GM18508 (cell line): ENCODE results near the gene SORL1.
"Not testable (repeated sequence)": the region's sequence is repeated elsewhere in the genome, so short reads cannot be mapped to it uniquely, and the experiment has no call there.

Experiments
- ATAC-seq: cut with Tn5 transposase; IDR thresholded peaks from one replicate; pipeline ENCODE4 v1.9.1; 2021; ENCODE audit warnings: moderate number of reproducible peaks; ENCODE audit not compliant: insufficient read depth, unreplicated experiment

SORL1 gene

DNA sequence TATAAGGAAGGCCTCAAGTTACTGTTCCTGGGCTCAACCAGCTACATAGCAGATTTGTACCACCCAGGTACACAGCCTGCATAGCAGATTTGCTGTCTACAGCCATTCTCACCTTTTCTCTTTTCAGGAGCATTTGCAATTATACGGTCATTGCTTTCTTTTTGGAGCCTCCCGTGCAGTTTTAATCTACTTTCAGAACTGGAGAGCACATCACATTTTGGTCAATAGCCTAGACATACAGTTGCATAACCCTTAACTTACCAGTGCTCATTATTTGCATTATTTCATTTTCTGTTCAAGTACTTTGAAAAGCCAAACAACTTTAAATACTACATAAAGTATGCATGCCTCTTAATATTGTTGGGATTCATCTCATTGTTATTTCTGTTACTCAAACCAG lies 151.2 kb downstream of the SORL1 start:
- no peak for ATAC-seq

DNA sequence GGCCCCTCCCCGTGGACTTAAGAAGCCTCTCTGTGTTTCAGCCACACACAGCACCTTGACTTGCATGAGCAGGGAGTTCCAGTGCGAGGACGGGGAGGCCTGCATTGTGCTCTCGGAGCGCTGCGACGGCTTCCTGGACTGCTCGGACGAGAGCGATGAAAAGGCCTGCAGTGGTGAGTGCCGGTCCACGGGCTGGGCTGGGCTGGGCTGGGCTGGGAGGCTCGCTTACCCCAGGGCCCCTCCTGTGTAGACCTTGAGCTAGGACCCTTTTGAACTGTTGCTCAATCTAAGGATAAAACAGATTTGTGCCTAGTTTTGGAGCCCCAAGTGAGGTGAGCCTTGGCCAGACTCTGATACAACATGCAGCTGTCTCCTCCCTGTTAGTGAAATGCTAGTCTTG lies 152.0 kb downstream of the SORL1 start:
- no peak for ATAC-seq

- ATAC-seq = no peak
Measured at GRCh38 chr11:121606354-121606753, 154.2 kb downstream of the SORL1 start.

- no peak for ATAC-seq
Measured at GRCh38 chr11:121607341-121607740, 155.2 kb downstream of the SORL1 start.

- ATAC-seq = no peak
Measured at GRCh38 chr11:121608545-121609098, 156.5 kb downstream of the SORL1 start.

- ATAC-seq = no peak
Measured at GRCh38 chr11:121610706-121611105, 158.6 kb downstream of the SORL1 start.

GRCh38 chr11:121611242-121611641 lies 159.1 kb downstream of the SORL1 start:
- no peak for ATAC-seq

GRCh38 chr11:121613724-121614123 lies 161.6 kb downstream of the SORL1 start:
- ATAC-seq = no peak

GRCh38 chr11:121614636-121615240 lies 162.6 kb downstream of the SORL1 start:
- ATAC-seq = no peak

DNA sequence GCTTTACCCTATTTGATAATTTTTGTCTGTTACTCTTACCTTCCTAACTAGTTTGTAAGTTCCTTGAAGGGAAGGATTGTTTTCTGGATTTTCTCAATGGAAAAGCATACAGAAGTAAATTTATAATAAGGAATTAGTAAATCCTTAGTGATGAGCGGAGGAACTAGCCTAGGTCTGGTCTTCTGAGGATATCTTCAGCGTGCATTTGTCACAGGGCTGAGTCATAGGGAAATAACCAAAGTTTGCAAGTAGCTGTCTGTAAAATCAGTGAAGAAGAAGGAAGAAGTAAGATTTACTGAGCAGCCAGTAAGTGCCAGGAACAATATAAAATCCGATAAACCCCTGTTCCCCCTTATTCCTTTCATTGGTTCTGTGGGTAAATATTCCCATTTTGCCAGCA lies 163.4 kb downstream of the SORL1 start:
- no peak for ATAC-seq

DNA sequence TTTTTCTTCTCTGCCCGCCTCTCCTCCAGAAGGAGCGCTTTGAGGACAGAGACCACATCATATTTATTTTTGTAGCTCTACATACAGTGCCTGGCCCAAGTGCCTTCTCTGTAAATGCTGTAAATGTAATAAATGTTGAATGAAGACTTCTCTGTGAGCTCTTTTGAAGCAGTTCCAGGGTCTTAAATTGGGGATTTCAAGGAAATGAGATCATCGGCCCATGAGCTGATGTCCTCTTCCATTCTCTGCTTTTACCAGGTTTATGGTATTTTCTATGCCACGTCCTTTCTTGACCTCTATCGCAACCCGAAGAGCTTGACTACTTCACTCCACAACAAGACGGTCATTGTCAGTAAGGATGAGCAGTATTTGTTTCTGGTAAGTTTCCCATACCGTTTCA lies 166.4 kb downstream of the SORL1 start:
- no peak for ATAC-seq

- ATAC-seq = no peak
Measured at GRCh38 chr11:121625777-121626506, 173.8 kb downstream of the SORL1 start.

- no peak for ATAC-seq
Measured at GRCh38 chr11:121626507-121626875, 174.4 kb downstream of the SORL1 start.

GRCh38 chr11:121626980-121627379 lies 174.9 kb downstream of the SORL1 start:
- no peak for ATAC-seq

DNA sequence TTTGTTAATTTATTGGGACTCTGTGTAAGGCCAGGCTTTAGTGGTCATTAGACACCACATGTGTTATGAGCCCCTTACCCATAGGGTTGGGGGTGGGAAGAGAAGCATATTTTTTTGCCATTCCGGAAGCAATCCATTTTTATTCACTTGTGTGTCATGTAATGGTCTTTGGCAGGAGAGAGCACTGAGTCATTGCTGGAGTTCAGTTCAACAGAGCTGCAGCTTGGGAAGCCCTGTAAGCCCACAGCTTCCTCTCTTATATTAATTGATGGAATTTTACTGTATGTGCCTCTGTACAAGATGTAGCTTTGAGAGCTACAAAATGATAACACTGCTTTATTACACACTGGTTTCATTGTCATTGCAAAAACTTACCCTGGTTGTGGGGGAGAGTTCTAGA lies 177.9 kb downstream of the SORL1 start:
- ATAC-seq = no peak

GRCh38 chr11:121631456-121631855 lies 179.3 kb downstream of the SORL1 start:
- no peak for ATAC-seq

DNA sequence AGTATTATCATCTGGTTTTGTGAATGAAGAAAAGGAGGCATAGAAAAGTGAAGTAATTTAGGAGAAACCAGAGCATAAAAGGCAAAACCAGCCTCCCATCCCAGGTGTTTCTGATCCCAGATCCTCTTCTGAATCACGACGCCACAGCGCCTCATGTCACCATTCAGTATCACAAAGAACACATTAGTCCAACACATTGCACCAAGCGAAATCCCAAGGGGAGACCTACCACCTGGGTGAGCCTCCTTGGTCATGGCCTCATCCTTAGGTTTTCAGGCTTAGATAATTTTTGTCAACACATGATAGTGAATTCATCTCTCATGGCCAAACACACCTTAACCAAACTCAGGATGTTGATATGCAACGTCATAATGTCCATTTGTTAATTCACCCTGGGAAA lies 182.2 kb downstream of the SORL1 start:
- no peak for ATAC-seq

GRCh38 chr11:121634889-121635288 lies 182.8 kb downstream of the SORL1 start:
- ATAC-seq = no peak

DNA sequence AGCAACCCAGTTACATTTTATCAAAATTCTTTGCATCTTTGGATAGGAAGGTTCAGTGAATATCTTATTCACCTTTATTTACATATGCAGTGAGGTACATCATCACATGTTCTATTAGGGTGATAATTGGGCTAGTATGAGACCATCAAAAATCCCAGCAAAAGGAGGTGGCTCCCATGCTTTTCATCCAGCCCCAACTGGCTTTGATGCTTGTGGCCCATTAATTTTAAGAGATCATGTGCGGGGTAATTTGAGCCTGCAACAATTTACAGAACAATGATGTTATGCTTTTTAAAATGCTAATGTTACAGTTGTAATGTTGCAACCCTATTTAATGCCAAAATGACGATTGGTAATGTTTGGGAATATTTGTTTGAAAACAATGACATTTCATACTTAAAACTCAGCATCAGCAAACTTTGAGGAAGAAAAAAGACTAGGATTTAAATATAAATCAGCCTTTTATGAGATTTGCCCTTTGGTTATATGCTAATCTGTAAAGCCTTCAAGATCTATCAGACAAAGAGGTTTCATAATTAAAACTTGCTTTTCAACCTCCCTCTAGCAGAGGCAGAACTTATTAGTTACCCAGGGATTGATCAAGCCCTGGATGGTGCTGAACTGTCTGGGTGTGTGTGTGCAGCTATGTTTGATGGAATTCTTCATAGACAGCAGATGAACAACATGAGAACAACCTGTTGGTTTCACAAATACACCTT lies 184.1 kb downstream of the SORL1 start:
- no peak for ATAC-seq

DNA sequence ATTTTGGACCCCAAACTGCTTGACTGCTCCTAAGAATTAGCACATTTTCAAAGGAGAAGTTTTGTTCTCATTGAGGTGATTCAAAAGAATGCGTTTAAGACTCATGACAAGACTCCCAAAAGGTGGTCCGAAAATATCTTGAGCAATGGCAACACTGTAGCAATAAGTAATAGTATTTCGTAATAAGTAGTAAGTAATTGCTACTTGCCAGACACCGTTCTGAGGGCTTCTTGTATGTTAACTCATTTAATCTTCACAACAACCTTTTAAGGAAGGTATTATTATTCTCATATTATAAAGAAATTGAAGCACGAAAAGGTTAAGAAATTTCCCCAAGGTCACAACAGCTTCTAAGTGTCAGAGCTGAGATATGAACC lies 184.7 kb downstream of the SORL1 start:
- ATAC-seq = no peak

DNA sequence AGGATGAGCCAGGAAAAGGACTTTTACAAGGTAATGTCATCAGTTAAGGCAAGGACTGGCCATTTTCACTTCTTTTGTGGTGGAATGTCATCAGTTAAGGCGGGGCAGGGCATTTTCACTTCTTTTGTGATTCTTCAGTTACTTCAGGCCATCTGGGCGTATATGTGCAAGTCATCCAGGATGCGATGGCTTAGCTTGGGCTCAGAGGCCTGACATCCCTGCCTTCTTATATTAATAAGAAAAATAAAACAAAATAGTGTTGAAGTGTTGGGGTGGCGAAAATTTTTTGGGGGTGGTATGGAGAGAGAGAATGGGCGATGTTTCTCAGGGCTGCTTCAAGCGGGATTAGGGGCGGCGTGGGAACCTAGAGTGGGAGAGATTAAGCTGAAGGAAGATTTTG lies 185.5 kb downstream of the SORL1 start:
- ATAC-seq = not testable (repeated sequence)
